SHP77 treated with DMSO at 0.1 percent for 48 hours (cell line): Measurements from ENCODE around the gene FGG.
"Not testable (repeated sequence)": the region's sequence is repeated elsewhere in the genome, so short reads cannot be mapped to it uniquely, and the experiment has no call there.

Experiments used
- DNase-seq: peaks from one replicate; lab custom pipeline; 2025; lab: John Stamatoyannopoulos, UW

The FGG gene

DNA sequence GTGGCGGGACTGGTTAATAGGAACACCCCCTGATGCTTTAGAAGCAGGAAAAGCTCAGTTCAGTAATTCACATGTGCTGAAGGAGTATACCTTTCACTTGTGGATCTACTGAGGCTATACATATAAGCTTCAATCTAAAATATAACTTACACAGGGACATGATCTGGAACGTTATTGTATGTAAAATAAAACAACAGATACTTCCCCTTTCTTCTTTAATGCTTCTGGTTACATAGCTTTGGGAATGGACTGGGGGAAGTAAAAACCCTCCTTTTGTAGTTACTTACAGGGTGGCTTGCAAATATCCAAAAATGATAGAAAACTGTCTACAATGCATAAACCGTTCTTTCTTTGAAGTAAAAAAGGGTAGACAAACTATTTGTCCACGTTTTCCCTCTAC is 1.9 kb downstream of the FGG start:
- no peak for DNase-seq

DNA sequence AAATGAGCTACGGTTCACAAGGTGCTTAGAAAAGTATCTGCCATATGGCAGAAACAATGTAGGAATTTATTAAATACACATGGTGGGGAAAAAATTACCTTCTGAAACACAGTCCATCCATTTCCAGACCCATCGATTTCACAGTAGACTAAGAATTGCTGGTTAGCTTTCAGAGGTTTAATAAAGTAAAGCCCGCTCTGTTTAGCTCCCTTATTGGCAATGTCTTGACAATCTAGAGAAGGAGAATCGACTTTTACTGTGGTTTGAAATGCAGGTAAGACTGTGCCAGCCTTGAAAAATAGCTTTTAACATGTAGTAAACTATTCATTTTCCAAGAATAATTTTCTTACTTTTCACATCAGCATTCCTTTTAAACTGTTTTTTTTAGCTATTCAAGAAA is 2.9 kb downstream of the FGG start:
- no peak for DNase-seq

DNA sequence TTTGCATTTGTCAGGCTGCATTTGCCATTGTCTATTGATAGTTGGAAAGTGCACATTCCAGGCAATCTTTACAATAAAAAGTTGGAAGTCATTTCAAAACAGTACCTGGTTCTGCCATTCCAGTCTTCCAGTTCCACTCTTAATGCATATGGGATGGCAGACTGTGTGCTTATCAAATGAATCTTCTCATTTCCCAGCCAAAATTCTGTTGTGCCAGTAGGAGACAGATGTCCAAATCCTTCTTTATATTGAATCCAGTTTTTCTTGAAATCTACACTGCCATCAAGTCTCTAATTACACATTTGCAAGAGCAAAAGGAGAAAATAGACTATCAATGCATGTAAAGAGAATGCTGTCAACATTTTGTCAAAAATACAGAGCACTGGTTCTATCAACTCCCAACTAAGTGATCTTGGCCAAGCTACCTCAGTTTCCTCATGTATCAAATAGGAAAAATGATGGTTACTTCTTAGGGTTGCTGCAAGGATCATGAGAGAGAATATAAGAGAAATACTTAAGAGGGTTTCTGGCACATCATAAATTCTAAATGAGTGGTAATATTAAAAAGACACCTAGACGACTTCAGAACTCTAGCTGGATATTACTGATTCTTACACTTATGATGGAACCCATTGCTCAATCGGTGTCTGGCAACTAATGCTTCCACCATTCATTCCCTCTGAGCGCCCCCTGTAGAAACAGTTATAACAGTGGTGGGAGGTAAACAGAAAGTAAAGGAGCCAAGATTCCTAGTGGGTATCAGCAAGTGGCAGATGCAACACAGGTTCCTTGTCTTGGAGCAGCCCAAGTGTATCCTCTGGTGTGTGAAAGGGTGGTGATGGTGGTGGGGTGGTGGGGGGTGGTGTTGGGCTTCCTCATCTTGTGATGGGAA is 3.8 kb downstream of the FGG start:
- DNase-seq = no peak

DNA sequence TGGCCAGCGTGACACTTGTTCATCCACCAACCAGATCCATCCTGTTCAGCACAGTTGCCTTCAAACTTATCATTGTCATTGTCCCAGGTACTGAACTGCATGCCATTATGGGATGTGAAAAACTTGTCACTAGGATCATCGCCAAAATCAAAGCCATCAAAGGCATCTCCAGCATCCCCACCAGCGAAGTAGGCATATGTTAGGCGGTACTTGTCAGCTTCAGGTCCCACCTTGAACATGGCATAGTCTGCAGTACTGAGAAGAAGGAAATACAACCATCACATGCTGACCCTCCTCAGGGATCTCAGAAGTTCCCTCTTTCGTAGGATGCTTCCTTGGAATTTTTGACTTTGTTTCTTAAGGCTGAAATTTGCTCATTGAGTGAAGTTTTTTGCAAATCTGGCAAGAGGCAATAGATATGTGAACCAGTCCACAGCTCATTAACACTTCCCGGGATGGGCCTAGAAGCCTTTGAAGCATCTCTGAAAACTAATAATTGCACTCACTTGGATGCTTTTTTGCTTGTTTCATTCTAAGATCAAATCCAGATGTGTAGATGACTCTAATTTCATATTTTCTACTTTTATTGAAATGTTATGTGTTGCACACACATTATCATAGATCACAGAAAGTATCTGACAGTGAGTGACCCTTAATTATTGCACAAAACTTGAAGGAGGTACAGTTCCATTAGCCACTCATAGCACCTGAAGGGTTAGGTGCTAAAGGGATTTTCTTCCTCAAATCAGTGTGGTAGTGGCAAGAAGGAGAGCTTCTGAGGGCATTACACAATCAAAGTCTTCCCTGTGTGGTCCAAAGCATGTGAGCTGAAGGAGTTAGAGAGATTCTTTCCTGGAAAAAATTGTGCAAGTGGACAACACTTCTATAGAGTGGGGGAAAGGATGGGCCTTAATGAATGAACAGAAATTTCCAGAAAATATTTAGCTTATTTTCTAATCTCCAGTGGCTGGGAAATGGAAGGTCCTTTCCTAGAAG is 5.4 kb downstream of the FGG start:
- DNase-seq = no peak

DNA sequence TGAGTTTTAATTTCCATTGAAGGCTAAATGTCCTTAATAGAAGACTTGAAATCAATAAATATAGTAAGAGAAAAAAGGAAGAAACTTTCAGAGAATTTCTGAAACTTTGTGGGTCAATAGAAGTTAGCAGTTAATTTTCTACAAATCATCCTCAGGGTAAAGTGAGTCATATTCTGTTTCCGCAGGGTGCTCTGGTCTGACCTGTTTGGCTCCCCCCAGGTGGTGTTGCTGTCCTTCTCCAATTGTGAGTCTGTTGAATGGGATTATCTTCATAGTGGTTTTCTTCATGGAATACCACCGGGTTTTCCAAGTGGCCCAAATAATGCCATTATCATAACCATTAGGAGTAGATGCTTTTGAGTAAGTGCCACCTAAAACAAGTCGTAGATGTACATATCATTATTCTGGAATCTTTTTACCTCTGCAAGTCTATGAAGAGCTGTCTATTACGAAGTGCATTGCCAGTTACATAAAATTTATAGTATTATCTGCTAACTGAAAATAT is 7.7 kb downstream of the FGG start:
- no peak for DNase-seq

DNA sequence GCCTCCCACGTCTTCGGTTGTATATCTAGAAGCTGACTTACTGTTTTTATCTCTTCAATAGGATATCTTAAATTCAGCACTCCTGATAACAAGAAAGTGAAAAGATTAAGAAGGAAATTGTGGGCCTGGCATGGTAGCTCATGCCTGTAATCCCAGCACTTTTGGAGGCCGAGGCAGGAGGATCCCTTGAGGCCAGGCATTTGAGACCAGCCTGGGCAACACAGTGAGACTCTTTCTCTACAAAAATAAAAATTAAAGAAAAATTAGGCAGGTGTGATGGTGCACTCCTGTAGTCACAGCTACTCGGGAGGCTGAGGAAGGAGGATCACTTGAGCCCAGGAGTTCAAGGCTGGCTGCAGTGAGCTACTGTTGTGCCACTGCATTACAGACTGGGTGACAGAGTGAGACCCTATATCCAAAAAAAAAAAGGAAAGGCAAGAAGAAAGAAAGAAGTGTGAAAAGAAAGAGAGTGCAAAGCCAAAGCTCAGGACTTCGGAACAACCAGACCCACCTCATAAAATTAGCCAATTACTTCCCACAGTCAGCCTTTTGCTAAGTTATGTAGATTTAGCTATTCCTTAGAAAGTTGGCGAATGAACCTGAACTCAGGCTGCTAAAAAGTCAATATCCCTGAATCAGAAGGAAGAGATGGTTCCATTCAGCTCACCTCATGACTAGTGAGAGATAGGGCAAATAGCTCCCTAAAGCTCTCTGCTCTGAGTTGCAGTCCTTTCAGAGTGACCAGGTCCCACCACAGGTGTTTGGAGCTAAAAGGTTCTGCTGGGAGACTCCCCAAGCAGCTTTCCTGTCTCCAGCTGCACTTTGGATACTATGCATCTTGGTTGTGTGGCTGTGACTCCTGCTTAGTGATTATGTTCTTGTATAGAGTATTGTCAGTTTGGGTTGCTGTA is 9.2 kb downstream of the FGG start:
- no peak for DNase-seq

DNA sequence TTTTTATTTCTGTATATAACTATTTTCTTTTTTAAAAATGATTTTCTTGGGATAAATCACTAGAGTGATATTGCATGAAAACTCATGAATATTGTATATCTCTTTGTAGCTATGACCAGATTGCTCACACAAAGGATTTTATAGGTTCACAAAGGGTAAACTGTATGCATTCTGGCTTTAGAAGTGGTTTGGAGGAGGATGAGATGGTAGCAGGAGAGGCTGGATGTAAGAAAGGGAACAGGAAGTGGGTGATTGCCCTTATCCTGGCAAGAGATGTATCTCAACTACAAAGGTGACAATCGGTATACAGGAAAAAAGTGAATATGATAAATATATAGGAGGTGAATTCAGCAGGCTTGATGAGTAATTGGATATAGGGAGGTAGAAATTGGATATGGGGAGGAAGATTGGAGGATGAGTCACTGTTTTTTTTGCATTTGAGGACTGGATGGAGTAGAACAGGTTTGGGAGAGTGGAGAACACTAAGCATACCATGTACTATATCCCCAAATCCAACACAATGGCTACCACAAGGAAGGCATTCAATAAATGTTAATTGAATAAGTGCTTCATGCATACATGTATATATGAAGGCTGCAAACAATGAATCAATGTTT is 9.9 kb downstream of the FGG start:
- no peak for DNase-seq

DNA sequence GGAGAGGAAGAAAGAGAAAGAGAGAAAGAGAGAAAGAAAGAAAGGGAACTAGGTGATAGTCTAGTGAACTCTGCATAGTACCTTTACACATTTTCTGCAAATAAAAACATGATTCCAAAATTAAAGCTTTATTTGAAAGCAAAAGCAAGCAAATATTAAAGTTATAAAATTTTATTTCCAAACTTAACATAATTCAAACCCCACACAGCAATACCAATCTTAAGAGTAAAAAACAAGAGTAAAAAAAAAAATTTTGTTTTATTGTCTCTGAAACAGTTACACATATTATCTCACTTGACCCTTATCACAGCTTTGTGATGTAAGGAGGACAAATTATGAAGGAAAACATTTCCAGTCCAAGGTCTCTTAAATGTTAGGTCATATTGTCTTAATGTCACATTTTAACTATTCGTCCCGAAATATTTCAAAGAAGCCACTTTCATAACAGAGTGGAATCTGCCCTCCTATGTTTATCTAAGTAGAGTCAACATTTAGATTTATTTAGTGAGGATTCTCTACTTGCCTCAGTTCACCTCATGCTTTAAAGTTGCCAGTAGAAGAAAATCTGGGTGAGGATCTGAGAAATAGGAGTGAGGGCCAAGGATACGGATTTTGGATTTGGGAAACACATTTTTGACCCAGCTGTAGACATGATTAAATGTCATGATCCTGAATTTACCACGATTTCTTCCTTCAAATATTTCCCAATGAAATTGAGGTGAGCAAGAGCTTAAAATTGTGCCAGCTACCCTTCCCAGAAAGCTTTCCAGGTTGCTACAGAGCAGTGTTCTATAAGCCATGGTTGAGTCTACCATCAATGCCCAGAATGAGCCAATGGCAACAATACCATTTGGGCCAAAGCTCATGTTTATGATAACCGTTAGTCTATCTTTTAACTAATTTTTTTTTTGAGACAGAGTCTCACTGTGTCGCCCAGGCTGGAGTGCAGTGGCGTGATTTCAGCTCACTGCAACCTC is 14.4 kb downstream of the FGG start:
- DNase-seq = no peak

DNA sequence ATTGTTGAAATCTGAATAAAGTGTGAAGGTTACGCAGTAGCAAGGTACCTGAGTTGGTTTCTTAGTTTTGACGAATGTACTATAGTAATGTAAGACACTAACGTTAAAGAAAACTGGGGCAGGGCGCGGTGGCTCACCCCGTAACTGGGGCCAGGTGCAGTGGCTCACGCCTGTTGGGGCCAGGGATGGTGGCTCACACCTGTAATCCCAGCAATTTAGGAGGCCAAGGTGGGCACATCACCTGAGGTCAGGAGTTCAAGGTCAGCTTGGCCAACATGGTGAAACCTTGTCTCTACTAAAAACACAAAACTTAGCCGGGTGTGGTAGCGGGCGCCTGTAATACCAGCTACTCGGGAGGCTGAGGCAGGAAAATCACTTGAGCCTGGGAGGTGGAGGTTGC is 15.2 kb downstream of the FGG start:
- not testable (repeated sequence) for DNase-seq

DNA sequence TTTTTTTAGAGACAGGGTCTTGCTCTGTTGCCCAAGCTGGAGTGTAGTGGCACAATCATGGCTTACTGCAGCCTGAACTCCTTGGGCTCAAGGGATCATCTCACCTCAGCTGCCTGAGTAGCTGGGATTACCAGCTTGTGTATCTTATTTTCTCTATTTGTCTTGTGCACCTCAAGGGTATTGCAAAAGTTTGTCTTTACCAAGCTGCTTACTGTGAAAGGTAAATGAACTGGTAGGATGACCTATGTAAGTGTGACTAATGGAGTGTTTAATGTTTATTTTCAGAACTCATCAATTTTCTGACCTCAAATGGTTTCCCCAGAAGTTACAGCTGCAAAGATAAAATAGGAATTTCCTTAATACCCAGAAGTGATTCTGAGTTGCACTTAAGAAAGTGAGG is 16.6 kb downstream of the FGG start:
- no peak for DNase-seq

DNA sequence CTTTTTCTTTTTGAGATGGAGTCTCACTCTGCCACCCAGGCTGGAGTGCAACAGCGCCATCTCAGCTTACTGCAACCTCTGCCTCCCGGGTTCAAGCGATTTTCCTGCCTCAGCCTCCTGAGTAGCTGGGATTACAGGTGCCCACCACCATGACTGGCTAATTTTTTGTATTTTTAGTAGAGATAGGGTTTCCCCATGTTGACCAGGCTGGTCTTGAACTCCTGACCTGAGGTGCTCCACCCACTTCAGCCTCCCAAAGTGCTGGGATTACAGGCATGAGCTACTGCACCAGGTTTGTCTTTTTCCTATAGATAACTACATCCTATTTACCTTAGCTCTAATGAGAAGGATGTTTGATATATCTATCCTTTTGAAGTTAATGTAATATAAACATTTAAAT is 18.1 kb downstream of the FGG start:
- DNase-seq = not testable (repeated sequence)

DNA sequence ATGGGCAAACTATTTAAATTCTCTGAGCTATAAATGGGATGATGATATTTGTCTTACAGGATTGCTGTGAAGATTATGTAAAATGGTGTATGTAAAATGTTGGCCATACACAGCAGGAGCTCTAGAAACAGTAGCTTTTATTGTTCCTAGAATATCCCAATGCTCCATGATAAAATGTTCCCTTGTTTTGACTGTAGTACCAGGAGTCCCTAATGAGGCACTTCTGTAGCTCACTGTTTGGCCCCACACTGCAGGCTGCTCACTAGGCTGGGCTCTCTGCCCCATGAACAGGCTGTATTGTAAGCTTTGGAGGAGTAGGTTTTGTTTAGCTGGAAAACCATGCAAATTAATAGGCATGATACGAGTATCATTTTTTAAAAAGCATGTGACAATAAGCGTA is 18.6 kb downstream of the FGG start:
- no peak for DNase-seq

DNA sequence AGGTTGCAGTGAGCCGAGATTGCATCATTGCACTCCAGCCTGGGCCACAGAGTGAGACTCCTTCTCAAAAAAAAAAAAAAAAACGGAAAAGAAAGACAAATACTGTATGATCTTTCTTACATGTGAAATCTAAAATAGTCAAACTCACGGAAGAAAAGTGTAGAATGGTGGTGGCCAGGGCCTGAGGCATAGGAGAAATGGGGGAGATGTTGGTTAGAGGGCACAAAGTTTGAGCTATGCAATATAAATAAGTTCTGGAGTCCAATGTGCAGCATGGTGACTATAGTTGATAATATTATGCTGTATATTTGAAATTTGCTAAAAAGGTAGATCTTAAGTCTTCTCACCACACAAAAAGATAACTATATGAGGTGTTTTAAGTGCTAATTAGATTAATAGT is 20.6 kb downstream of the FGG start:
- no peak for DNase-seq

DNA sequence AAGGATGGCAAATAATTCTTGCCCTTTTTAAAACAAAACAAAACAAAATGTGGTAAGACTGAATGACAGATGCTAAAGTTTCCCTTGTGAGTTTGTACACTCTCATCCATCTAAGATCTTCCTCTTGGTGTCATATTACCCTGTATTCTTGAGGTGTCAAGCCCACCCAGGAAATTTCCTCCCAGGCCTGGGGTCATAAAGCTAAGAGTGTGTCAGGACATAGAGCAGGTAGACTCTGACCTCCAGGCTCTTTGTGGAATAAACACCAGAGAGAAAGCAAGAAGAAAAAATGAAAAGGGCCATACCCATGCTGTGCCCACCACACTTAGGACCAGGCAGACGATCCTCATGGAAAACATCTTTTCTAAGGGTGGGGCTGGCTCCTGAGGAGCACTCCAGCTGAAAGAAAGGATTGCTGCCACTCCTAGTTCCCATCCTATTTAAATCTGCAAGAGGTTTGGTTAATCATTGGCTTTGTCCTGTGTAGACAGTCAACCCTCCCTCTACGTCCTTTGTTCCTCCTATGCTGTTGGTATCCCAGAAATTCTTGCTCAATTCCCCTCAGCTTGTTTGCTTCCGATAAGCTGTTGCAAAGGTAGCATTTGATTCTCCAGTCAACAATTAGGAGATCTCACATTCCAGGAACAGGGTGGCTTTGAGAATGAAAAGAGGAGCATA is 22.0 kb downstream of the FGG start, which contains the start of gene FGA:
TSS of gene FGA (minus strand) at position 414 of the 678 bp plus-strand sequence. CDS start at position 359, 55 bp downstream.
- no peak for DNase-seq

DNA sequence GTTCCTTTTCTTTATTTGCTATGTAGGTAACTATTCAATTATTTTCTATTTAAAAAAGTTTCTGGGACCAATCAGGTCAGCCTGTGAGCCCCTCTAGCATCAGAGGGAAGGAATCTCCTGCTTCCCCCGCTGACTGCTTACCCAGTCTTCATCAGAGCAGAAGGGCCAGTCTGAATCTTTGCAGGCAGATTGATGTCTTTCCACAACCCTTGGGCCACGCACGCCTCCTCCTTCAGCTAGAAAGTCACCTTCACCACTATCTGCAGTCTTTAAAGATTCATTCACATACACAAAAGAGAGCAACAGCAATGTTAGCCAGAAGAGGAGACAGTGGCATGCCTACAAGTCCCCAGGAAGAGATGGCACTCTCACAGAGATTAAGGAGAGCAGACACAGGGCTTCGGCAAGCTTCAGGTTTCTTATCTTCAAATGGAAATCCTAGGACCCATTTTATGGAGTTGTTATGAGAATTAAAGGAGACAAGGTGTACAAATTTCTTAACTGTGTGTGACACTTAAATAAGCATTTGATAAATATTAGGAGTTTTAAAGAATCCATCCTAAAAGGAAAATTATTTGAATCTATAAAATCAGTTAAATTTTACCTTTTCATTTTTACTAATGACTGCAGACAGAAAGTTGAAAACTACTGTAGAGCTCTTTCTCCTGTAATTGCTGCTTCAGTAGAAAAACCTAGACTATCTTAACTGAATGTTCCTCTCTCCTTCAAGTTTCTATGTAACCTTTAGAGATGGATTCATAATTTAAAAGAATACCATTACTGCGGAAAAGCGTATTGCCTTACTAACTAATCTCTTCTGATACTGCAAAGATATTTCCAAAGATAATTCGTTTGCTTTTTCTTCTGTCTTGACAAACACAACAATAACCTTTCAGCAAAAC is 22.9 kb downstream of the FGG start:
- DNase-seq = no peak

DNA sequence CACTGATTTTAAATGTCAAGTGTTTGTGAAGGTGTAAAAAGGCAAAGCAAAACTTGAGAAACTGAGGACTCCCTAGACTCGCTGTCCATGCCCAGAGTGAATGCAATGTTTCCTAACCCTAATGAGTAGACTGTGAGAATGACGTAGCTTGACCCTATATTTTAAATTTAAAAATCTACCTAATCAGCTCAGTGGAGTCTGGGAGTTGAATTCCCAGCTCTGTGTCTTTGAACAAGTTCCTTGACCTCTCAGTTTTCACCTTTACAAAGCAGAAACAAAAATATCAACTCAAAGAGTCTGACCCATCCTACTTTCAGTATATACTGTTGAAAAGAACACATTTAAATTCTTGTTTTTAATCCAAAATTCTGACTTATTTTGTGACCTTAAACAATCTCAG is 24.3 kb downstream of the FGG start:
- no peak for DNase-seq

DNA sequence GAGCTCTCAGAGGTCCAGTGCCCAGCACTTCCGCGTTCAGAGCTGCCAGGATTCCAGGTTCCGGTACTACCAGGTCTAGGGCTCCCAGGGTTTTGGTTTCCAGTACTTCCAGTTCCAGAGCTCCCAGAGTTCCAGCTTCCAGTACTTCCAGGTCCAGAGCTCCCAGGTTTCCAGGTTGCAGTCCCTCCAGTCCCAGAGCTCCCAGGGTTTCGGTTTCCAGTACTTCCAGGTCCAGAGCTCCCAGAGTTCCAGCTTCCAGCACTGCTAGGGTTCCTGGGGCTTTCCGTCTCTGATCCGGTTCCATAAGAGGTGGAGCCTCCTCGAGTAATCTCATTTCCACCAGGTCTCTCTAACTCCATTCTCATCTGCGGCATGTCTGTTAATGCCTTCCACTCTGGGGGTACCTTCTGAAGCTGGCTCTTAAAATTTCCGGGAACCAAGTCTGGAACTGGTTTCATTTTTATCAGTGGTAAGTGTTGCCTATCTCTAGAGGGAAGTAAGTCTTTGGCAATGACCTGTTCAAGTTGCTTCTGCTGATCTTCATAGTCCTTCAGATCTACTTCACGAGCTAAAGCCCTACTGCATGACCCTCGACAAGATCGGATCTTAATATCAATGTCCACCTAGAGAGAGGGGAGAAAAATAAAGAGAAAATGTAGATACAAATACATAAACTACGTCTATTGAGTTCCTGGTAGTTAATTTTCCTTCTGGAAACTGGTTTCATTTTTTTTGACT is 26.0 kb downstream of the FGG start:
- no peak for DNase-seq
